PC-3 (cell line): ENCODE results near the gene ACER2. TPM values are rescaled to one million over a fixed set of nuclear protein-coding genes. Genes with fewer than 3 reads are reported as not detected.

ENCODE experiments used
- ATAC-seq: fragments of 200-7000 bp; cut with Tn5 transposase; 2 replicates; pipeline ENCODE4 v1.9.1; 2020; ENCODE audit warnings: mild to moderate bottlenecking, moderate library complexity
- BruUV-seq: library from RNA; stranded (reverse); fragments of 400-500 nt; replicated peaks from 2 replicates; lab custom pipeline; 2021; lab: Mats Ljungman, UMichigan
- CTCF ChIA-PET: fragments of 300-600 bp; sonication (Branson Sonifier 250); formaldehyde crosslinking; loops from one replicate; lab custom pipeline; 2022; ENCODE audit warnings: antibody characterized with exemption; lab: Charles Lee
- POLR2A ChIA-PET: fragments of 300-600 bp; sonication (Branson Sonifier 250); formaldehyde crosslinking; loops from one replicate; lab custom pipeline; 2022; ENCODE audit warnings: antibody characterized with exemption; ENCODE audit not compliant: unreplicated experiment; lab: Charles Lee
- DNase-seq: peaks from one replicate; pipeline ENCODE4 v3.0.0-alpha.2; 2015
- H2AFZ ChIP-seq: fragments of 300-600 bp; sonication (generic); 2 replicates; pipeline ENCODE4 v1.6.0; 2016; ENCODE audit warnings: antibody characterized with exemption, low read length
- H3F3A ChIP-seq: fragments of 300-600 bp; sonication (generic); one replicate; pipeline ENCODE4 v1.6.0; 2017; ENCODE audit warnings: antibody characterized with exemption, low read length, control low read depth, mild to moderate bottlenecking; ENCODE audit not compliant: unreplicated experiment
- H3K27ac ChIP-seq: fragments of 300-600 bp; sonication (generic); 2 replicates; pipeline ENCODE4 v1.5.1; 2016; ENCODE audit warnings: mild to moderate bottlenecking, low read length
- H3K27me3 ChIP-seq: fragments of 300-600 bp; sonication (generic); 2 replicates; pipeline ENCODE4 v1.6.1; 2016; ENCODE audit warnings: low read length, mixed read lengths
- H3K36me3 ChIP-seq: fragments of 300-600 bp; sonication (generic); 2 replicates; pipeline ENCODE4 v1.6.1; 2016; ENCODE audit warnings: low read depth, mixed run types, low read length, mixed read lengths
- H3K4me1 ChIP-seq: fragments of 300-600 bp; sonication (generic); 2 replicates; pipeline ENCODE4 v1.5.1; 2016; ENCODE audit warnings: low read length; ENCODE audit not compliant: insufficient read depth
- H3K4me2 ChIP-seq: fragments of 300-600 bp; sonication (generic); 2 replicates; pipeline ENCODE4 v1.6.0; 2016; ENCODE audit warnings: low read length
- H3K4me3 ChIP-seq: fragments of 300-600 bp; sonication (generic); 2 replicates; pipeline ENCODE4 v1.5.1; 2016; ENCODE audit warnings: mild to moderate bottlenecking, low read length, mixed read lengths
- H3K79me2 ChIP-seq: fragments of 300-600 bp; sonication (generic); 2 replicates; pipeline ENCODE4 v1.6.1; 2017; ENCODE audit warnings: low read length, mixed read lengths
- H3K9ac ChIP-seq: fragments of 300-600 bp; sonication (generic); 2 replicates; pipeline ENCODE4 v1.6.0; 2016; ENCODE audit warnings: mild to moderate bottlenecking, low read length
- H3K9me2 ChIP-seq: fragments of 300-600 bp; sonication (generic); replicated peaks from 2 replicates; pipeline ENCODE4 v1.6.1; 2016; ENCODE audit warnings: mixed run types, low read length, mixed read lengths
- H3K9me3 ChIP-seq: fragments of 300-600 bp; sonication (generic); 2 replicates; pipeline ENCODE4 v1.6.1; 2016; ENCODE audit warnings: low read length, mixed read lengths
- H4K20me1 ChIP-seq: fragments of 300-600 bp; sonication (generic); 2 replicates; pipeline ENCODE4 v1.6.1; 2016; ENCODE audit warnings: low read length, mixed read lengths
- CTCF ChIP-seq: fragments of 300-600 bp; sonication (generic); conservative IDR thresholded peaks from 2 replicates; pipeline ENCODE4 v1.5.1; 2017; ENCODE audit warnings: antibody characterized with exemption, low read depth, mild to moderate bottlenecking, low read length
- EZH2 ChIP-seq: fragments of 300-600 bp; sonication (generic); IDR thresholded peaks from one replicate; pipeline ENCODE4 v1.6.1; 2017; ENCODE audit warnings: antibody characterized with exemption, mild to moderate bottlenecking, low read length; ENCODE audit not compliant: unreplicated experiment
- EZH2phosphoT487 ChIP-seq: fragments of 300-600 bp; sonication (generic); IDR thresholded peaks from 2 replicates; pipeline ENCODE4 v1.6.1; 2018; ENCODE audit warnings: mild to moderate bottlenecking, antibody characterized with exemption, low read length, borderline replicate concordance
- intact Hi-C: fragments of 100-400 bp; cut with micrococcal nuclease; formaldehyde crosslinking; loops from 2 replicates; pipeline ENCODE4 v1.9.0; 2023
- total RNA-seq: library from RNA; depleted of rRNA; stranded (reverse); fragments of >200 nt; gene quantifications from 2 replicates; pipeline ENCODE4 v1.2.3, GENCODE V29; 2014

Gene ACER2
- total RNA-seq, 1 experiment from 2014 or later, result 2.4 TPM

GRCh38 chr9:19471737-19472648 lies 63.2 kb downstream of the ACER2 start:
- peak overlapping the region; percentile 74 for H3K4me2 ChIP-seq
- intact Hi-C loops, result no loop called here

GRCh38 chr9:19473605-19474004 lies 64.8 kb downstream of the ACER2 start:
- ChIA-PET CTCF (no interaction called here), POLR2A (no interaction called here)
- no TSS peak for BruUV-seq
- no peak overlapping the region for H2AFZ ChIP-seq
- ATAC-seq (no peak), DNase-seq (no peak)
- H3K9me2 ChIP-seq, result no peaks in the 10 kb centered on the region
- H3F3A ChIP-seq, result no peaks in the 10 kb centered on the region
- no peaks in the 10 kb centered on the region for H3K79me2 ChIP-seq
- TF ChIP-seq EZH2phosphoT487 (no peak), EZH2 (no peak), CTCF (no peak)
- H3K27ac ChIP-seq, result no peak overlapping the region
- H3K4me3 ChIP-seq, result no peak overlapping the region
- no peaks in the 10 kb centered on the region for H3K9me3 ChIP-seq
- H3K27me3 ChIP-seq, result peaks cover 3% of the 10 kb centered on the region; the same call in 1 of the 2 replicates
- H4K20me1 ChIP-seq, result no peaks in the 10 kb centered on the region
- intact Hi-C loops, result no loop called here
- H3K4me1 ChIP-seq, result no peaks in the 10 kb centered on the region
- no peaks in the 10 kb centered on the region for H3K36me3 ChIP-seq
- H3K9ac ChIP-seq, result no peak overlapping the region
- no peak overlapping the region for H3K4me2 ChIP-seq

More at GRCh38 chr9:19471737-19472648, 63.2 kb downstream of the ACER2 start:
- Histone ChIP-seq H3K4me1 (no peaks in the 10 kb centered on the region), H3K79me2 (no peaks in the 10 kb centered on the region), H3K27me3 (peaks cover 3% of the 10 kb centered on the region; the same call in 1 of the 2 replicates), H3K4me3 (peak overlapping the region; percentile 35; the same call in 1 of the 2 replicates), H3K9ac (no peak overlapping the region), H2AFZ (peak overlapping the region; percentile 75), H3K9me2 (no peaks in the 10 kb centered on the region), H3K36me3 (no peaks in the 10 kb centered on the region), H3K9me3 (no peaks in the 10 kb centered on the region), H3F3A (no peaks in the 10 kb centered on the region), H4K20me1 (no peaks in the 10 kb centered on the region), H3K27ac (no peak overlapping the region)
- CTCF ChIA-PET, result interaction anchor here (1.1 kb wide), 1 partner anchor 170 kb away, joined by 3 read pairs; no protein-coding TSS in a partner anchor
- TF ChIP-seq EZH2 (no peak), CTCF (peak; percentile 79)
- POLR2A ChIA-PET, result no interaction called here
- DNase-seq (peak; percentile 73), ATAC-seq (peak; percentile 81)
- no TSS peak for BruUV-seq

GRCh38 chr9:19479874-19480273 lies 71.1 kb downstream of the ACER2 start:
- intact Hi-C loops, result no loop called here
- CTCF ChIA-PET, result no interaction called here
- ATAC-seq, result no peak

More at GRCh38 chr9:19479874-19480273, 71.1 kb downstream of the ACER2 start:
- H2AFZ ChIP-seq, result no peak overlapping the region
- POLR2A ChIA-PET, result no interaction called here
- DNase-seq, result no peak
- peaks cover 3% of the 10 kb centered on the region; the same call in 1 of the 2 replicates for H3K27me3 ChIP-seq
- no peaks in the 10 kb centered on the region for H3K36me3 ChIP-seq
- no peak overlapping the region for H3K27ac ChIP-seq
- H3K79me2 ChIP-seq, result no peaks in the 10 kb centered on the region
- no peaks in the 10 kb centered on the region for H3K9me2 ChIP-seq
- H3K9ac ChIP-seq, result no peak overlapping the region
- no peaks in the 10 kb centered on the region for H4K20me1 ChIP-seq
- TF ChIP-seq EZH2phosphoT487 (no peak), CTCF (no peak), EZH2 (no peak)
- H3K4me1 ChIP-seq, result no peaks in the 10 kb centered on the region
- no peaks in the 10 kb centered on the region for H3K9me3 ChIP-seq
- H3K4me3 ChIP-seq, result no peak overlapping the region
- BruUV-seq, result no TSS peak
- no peak overlapping the region for H3K4me2 ChIP-seq
- no peaks in the 10 kb centered on the region for H3F3A ChIP-seq
